ENCODE data around the gene PNMA8B.

The PNMA8B gene

GRCh38 chr19:46486358-46486757 lies 9.3 kb downstream of the PNMA8B start:
- no peak for DNase-seq

- no peak for DNase-seq
These were observed 11.0 kb downstream of the PNMA8B start for GRCh38 chr19:46484656-46485055.

- no peak for DNase-seq
These were observed 13.0 kb downstream of the PNMA8B start for GRCh38 chr19:46482631-46483030.

- no peak for DNase-seq
These were observed 13.7 kb downstream of the PNMA8B start for GRCh38 chr19:46481947-46482346.

- no peak for DNase-seq
These were observed 14.3 kb downstream of the PNMA8B start for GRCh38 chr19:46481223-46481848.

GRCh38 chr19:46480415-46480814 lies 15.3 kb downstream of the PNMA8B start:
- DNase-seq: no peak

- DNase-seq: peak; percentile 20
These were observed 17.2 kb downstream of the PNMA8B start for GRCh38 chr19:46478356-46478986.

- no peak for DNase-seq
These were observed 19.7 kb downstream of the PNMA8B start for GRCh38 chr19:46475986-46476385.

- DNase-seq: no peak
These were observed 21.5 kb downstream of the PNMA8B start for GRCh38 chr19:46474211-46474610.

- DNase-seq: no peak
These were observed 23.1 kb downstream of the PNMA8B start for GRCh38 chr19:46472592-46472991.

- DNase-seq: no peak
These were observed 23.7 kb downstream of the PNMA8B start for GRCh38 chr19:46471811-46472543.

GRCh38 chr19:46471116-46471733 lies 24.4 kb downstream of the PNMA8B start, which contains the start of gene PNMA8A:
Gene PNMA8A, minus strand, starts transcription at chr19:46471563. Its CDS starts 528 bp downstream, at chr19:46471035.
- peak; percentile 64 for DNase-seq

- DNase-seq: no peak
These were observed 25.3 kb downstream of the PNMA8B start for GRCh38 chr19:46470376-46470775.

GRCh38 chr19:46469541-46470185 lies 26.0 kb downstream of the PNMA8B start:
- DNase-seq: no peak

- DNase-seq: no peak
These were observed 29.0 kb downstream of the PNMA8B start for GRCh38 chr19:46466536-46467196.

- no peak for DNase-seq
These were observed 32.2 kb downstream of the PNMA8B start for GRCh38 chr19:46463516-46463915.

- no peak for DNase-seq
These were observed 34.1 kb downstream of the PNMA8B start for GRCh38 chr19:46461537-46461936.

- DNase-seq: no peak
These were observed 34.7 kb downstream of the PNMA8B start for GRCh38 chr19:46460981-46461380.

GRCh38 chr19:46460055-46460454 lies 35.6 kb downstream of the PNMA8B start:
- no peak for DNase-seq

- no peak for DNase-seq
These were observed 38.7 kb downstream of the PNMA8B start for GRCh38 chr19:46456930-46457329.

GRCh38 chr19:46454244-46454643 lies 41.4 kb downstream of the PNMA8B start:
- DNase-seq: no peak

GRCh38 chr19:46453661-46454060 lies 42.0 kb downstream of the PNMA8B start:
- no peak for DNase-seq

GRCh38 chr19:46452186-46452585 lies 43.5 kb downstream of the PNMA8B start:
- no peak for DNase-seq

Measured in NCI-H510A (cell line).